Activated CD8-positive, alpha-beta T cell treated with anti-CD3 and anti-CD28 coated beads for 36 hours (primary cell): ENCODE measurements around the gene PSMA6. TPM values are rescaled to one million over a fixed set of nuclear protein-coding genes. Genes with fewer than 3 reads are reported as not detected.

Experiments used
- ATAC-seq: fragments of 200-7000 bp; cut with Tn5 transposase; one replicate; pipeline ENCODE4 v1.10.0; 2021; ENCODE audit warnings: mild to moderate bottlenecking, moderate library complexity
- CTCF ChIA-PET: fragments of 350-600 bp; sonication (Branson Sonifier 250); formaldehyde crosslinking; loops from one replicate; lab custom pipeline; 2021; ENCODE audit warnings: antibody characterized with exemption; lab: Charles Lee
- POLR2A ChIA-PET: fragments of 350-600 bp; sonication (Branson Sonifier 250); formaldehyde crosslinking; loops from one replicate; lab custom pipeline; 2021; ENCODE audit warnings: antibody characterized with exemption; lab: Charles Lee
- DNase-seq: peaks from one replicate; pipeline ENCODE4 v3.0.0-alpha.2; 2020
- H3K27ac Mint-ChIP-seq: one replicate; pipeline ENCODE4 v1.8.0; 2021; ENCODE audit warnings: mild to moderate bottlenecking, mixed read lengths
- H3K27me3 Mint-ChIP-seq: one replicate; pipeline ENCODE4 v1.8.0; 2021; ENCODE audit warnings: mixed read lengths
- H3K36me3 Mint-ChIP-seq: one replicate; pipeline ENCODE4 v1.8.0; 2021; ENCODE audit warnings: low read depth, mixed read lengths
- H3K4me1 Mint-ChIP-seq: one replicate; pipeline ENCODE4 v1.8.0; 2021; ENCODE audit warnings: low read depth, mixed read lengths
- H3K4me3 Mint-ChIP-seq: one replicate; pipeline ENCODE4 v1.8.0; 2021; ENCODE audit warnings: mild to moderate bottlenecking, moderate library complexity, mixed read lengths
- H3K9me3 Mint-ChIP-seq: one replicate; pipeline ENCODE4 v1.8.0; 2021; ENCODE audit warnings: mixed read lengths
- CTCF ChIP-seq: fragments of 200-600 bp; IDR thresholded peaks from one replicate; pipeline ENCODE4 v1.8.0; 2022; ENCODE audit warnings: antibody characterized with exemption, mild to moderate bottlenecking
- intact Hi-C: fragments of 100-400 bp; cut with micrococcal nuclease; formaldehyde crosslinking; loops from one replicate; pipeline ENCODE4 v1.10.0; 2022
- total RNA-seq, 2 experiments: library from RNA; stranded (reverse); gene quantifications; one replicate each; pipeline ENCODE4 v1.2.3, GENCODE V29; 2021

Gene PSMA6
- total RNA-seq, 2 experiments from 2014 or later, result 361 to 393 TPM

GRCh38 chr14:35279369-35279768 lies 12.8 kb upstream of the PSMA6 start:
- H3K27ac Mint-ChIP-seq, result no peak overlapping the region
- intact Hi-C loops, result no loop called here
- no peak for TF ChIP-seq CTCF
- H3K27me3 Mint-ChIP-seq, result no peaks in the 10 kb centered on the region
- no peaks in the 10 kb centered on the region for H3K9me3 Mint-ChIP-seq
- H3K4me3 Mint-ChIP-seq, result no peak overlapping the region
- ChIA-PET POLR2A (no interaction called here), CTCF (no interaction called here)
- no peaks in the 10 kb centered on the region for H3K4me1 Mint-ChIP-seq
- no peak for ATAC-seq
- DNase-seq, result no peak
- H3K36me3 Mint-ChIP-seq, result peaks cover 9% of the 10 kb centered on the region

- H3K27me3 Mint-ChIP-seq, result no peaks in the 10 kb centered on the region
- no peak overlapping the region for H3K4me3 Mint-ChIP-seq
- ATAC-seq (no peak), DNase-seq (no peak)
- CTCF ChIA-PET, result interaction anchor here (0.9 to 1.5 kb wide), 4 partner anchors 19 to 140 kb away, joined by 3 to 4 read pairs (median 3); no protein-coding TSS in a partner anchor
- no peak overlapping the region for H3K27ac Mint-ChIP-seq
- TF ChIP-seq CTCF, result no peak
- peaks cover 19% of the 10 kb centered on the region for H3K4me1 Mint-ChIP-seq
- H3K36me3 Mint-ChIP-seq, result peaks cover 12% of the 10 kb centered on the region
- intact Hi-C loops, result no loop called here
- no peaks in the 10 kb centered on the region for H3K9me3 Mint-ChIP-seq
- POLR2A ChIA-PET, result interaction anchor here (16.4 kb wide), 1 partner anchor 121 kb away, joined by 222 read pairs; the partner anchor contains the start of gene NFKBIA
Observed at GRCh38 chr14:35281341-35281740, 10.8 kb upstream of the PSMA6 start.

GRCh38 chr14:35284506-35284905 lies 7.7 kb upstream of the PSMA6 start:
- ATAC-seq, result no peak
- TF ChIP-seq CTCF, result no peak
- H3K27me3 Mint-ChIP-seq, result no peaks in the 10 kb centered on the region
- H3K4me1 Mint-ChIP-seq, result peaks cover 44% of the 10 kb centered on the region
- intact Hi-C loops, result no loop called here
- H3K36me3 Mint-ChIP-seq, result peaks cover 10% of the 10 kb centered on the region
- POLR2A ChIA-PET, result interaction anchor here (1.2 to 16.4 kb wide), 4 partner anchors 8 to 132 kb away, joined by 4 to 222 read pairs (median 9); partner anchors contain the start of genes NFKBIA and PSMA6
- H3K9me3 Mint-ChIP-seq, result no peaks in the 10 kb centered on the region
- CTCF ChIA-PET, result interaction anchor here (1.0 to 2.8 kb wide), 12 partner anchors 10 to 138 kb away, joined by 3 to 11 read pairs (median 3); no protein-coding TSS in a partner anchor
- no peak for DNase-seq
- H3K4me3 Mint-ChIP-seq, result no peak overlapping the region
- peak overlapping the region; percentile 97 for H3K27ac Mint-ChIP-seq

GRCh38 chr14:35285168-35286002 lies 6.8 kb upstream of the PSMA6 start:
- DNase-seq (peak; percentile 54), ATAC-seq (peak; percentile 63)
- H3K27me3 Mint-ChIP-seq, result no peaks in the 10 kb centered on the region
- peaks cover 50% of the 10 kb centered on the region for H3K4me1 Mint-ChIP-seq
- H3K36me3 Mint-ChIP-seq, result peaks cover 9% of the 10 kb centered on the region
- no peak for TF ChIP-seq CTCF
- peak overlapping the region; percentile 97 for H3K27ac Mint-ChIP-seq
- CTCF ChIA-PET, result interaction anchor here (1.0 to 2.9 kb wide), 15 partner anchors 10 to 145 kb away, joined by 3 to 27 read pairs (median 6); partner anchors contain the start of gene NFKBIA
- no peaks in the 10 kb centered on the region for H3K9me3 Mint-ChIP-seq
- POLR2A ChIA-PET, result interaction anchor here (0.6 to 16.4 kb wide), 8 partner anchors 15 to 141 kb away, joined by 3 to 222 read pairs (median 6); partner anchors contain the start of gene NFKBIA
- H3K4me3 Mint-ChIP-seq, result peak overlapping the region; percentile 51
- intact Hi-C loops, result no loop called here
